A549 (cell line): Measurements from ENCODE around the gene WDR33. TPM values are rescaled to one million over a fixed set of nuclear protein-coding genes. Genes with fewer than 3 reads are reported as not detected.
A peak's percentile ranks its signal among the peaks of the same experiment; 100 is the strongest.
"Not testable (repeated sequence)": the region's sequence is repeated elsewhere in the genome, so short reads cannot be mapped to it uniquely, and the experiment has no call there.

ENCODE experiments used
- ATAC-seq, 2 experiments: fragments of 200-7000 bp in 1 of 2; fragments of >200 bp in 1 of 2; cut with Nextera tagmentation in 1 of 2; cut with Tn5 transposase in 1 of 2; 3 replicates each; pipeline versions ENCODE4 v1.8.0 to v1.9.1; 2018 to 2020; ENCODE audit warnings: mild to moderate bottlenecking in 1 of 2, moderate library complexity in 1 of 2
- CTCF ChIA-PET: fragments of 300-600 bp; sonication (Branson Sonifier 250); formaldehyde crosslinking; extraction: SDS; loops from one replicate; lab custom pipeline; 2021; ENCODE audit warnings: antibody characterized with exemption, inconsistent platforms; lab: Yijun Ruan, JAX
- POLR2A ChIA-PET: fragments of 350-600 bp; formaldehyde crosslinking; extraction: SDS; loops from one replicate; lab custom pipeline; 2021; ENCODE audit warnings: antibody characterized with exemption, inconsistent platforms; lab: Yijun Ruan, JAX
- DNase-seq, 2 experiments: peaks; one replicate each; pipeline versions ENCODE4 v3.0.0 to v3.0.0-alpha.2; 2011 to 2016; ENCODE audit warnings: low read depth in 1 of 2, low spot score in 1 of 2
- FAIRE-seq: peaks from 2 replicates; lab custom pipeline; 2011; peaks lifted over from hg19 to GRCh38; lab: Jason Lieb, UNC
- H3K27ac ChIP-seq, 2 experiments: fragments of >200 bp; sonication (Bioruptor Twin); formaldehyde crosslinking; 3 replicates each; pipeline ENCODE4 v1.5.1; 2016 to 2017
- H3K4me1 ChIP-seq: fragments of >200 bp; sonication (Bioruptor Twin); formaldehyde crosslinking; 3 replicates; pipeline ENCODE4 v1.6.1; 2016
- H3K4me2 ChIP-seq: fragments of >200 bp; sonication (Bioruptor Twin); formaldehyde crosslinking; 3 replicates; pipeline ENCODE4 v1.6.1; 2016
- H3K4me3 ChIP-seq: fragments of >200 bp; sonication (Bioruptor Twin); formaldehyde crosslinking; 3 replicates; pipeline ENCODE4 v1.5.1; 2016
- H3K9me3 ChIP-seq: fragments of >200 bp; sonication (Bioruptor Twin); formaldehyde crosslinking; 3 replicates; pipeline ENCODE4 v1.6.1; 2016
- CEBPB ChIP-seq, 2 experiments: fragments of >200 bp in 1 of 2; sonication (Bioruptor Twin) in 1 of 2; formaldehyde crosslinking in 1 of 2; IDR thresholded peaks; 2 replicates each; pipeline ENCODE4 v1.6.1; 2012 to 2016
- CHD2 ChIP-seq: fragments of 150-350 bp; IDR thresholded peaks from 2 replicates; pipeline ENCODE4 v1.6.1; 2014; ENCODE audit warnings: low read length; ENCODE audit not compliant: partially characterized antibody
- FOSL2 ChIP-seq, 2 experiments: fragments of 450-650 bp in 1 of 2; fragments of >200 bp in 1 of 2; sonication (Bioruptor Twin) in 1 of 2; formaldehyde crosslinking; IDR thresholded peaks; 2 replicates each; pipeline versions ENCODE4 v1.5.0 to v1.6.1; 2016 to 2020; ENCODE audit warnings: mild to moderate bottlenecking in 1 of 2, moderate library complexity in 1 of 2
- FOXS1 ChIP-seq: fragments of 250-450 bp; sonication (Bioruptor Pico); IDR thresholded peaks from 2 replicates; pipeline ENCODE4 v1.5.0; 2020; ENCODE audit warnings: mild to moderate bottlenecking, moderate library complexity
- HDAC2 ChIP-seq: fragments of 200-600 bp; sonication (generic); IDR thresholded peaks from 2 replicates; pipeline ENCODE4 v1.6.1; 2016
- HEYL ChIP-seq: fragments of 250-450 bp; sonication (Bioruptor Pico); IDR thresholded peaks from 2 replicates; pipeline ENCODE4 v1.8.0; 2021; ENCODE audit warnings: mild to moderate bottlenecking, moderate library complexity
- HOXA7 ChIP-seq: fragments of 250-450 bp; sonication (Bioruptor Pico); IDR thresholded peaks from 2 replicates; pipeline ENCODE4 v1.5.0; 2020; ENCODE audit warnings: mild to moderate bottlenecking, moderate library complexity
- MAFK ChIP-seq: fragments of 450-650 bp; IDR thresholded peaks from 2 replicates; pipeline ENCODE4 v1.6.1; 2014; ENCODE audit not compliant: partially characterized antibody
- MAZ ChIP-seq: fragments of 150-350 bp; IDR thresholded peaks from 2 replicates; pipeline ENCODE4 v1.6.1; 2014; ENCODE audit warnings: antibody characterized with exemption, low read depth, low read length, borderline replicate concordance
- POLR2A ChIP-seq: IDR thresholded peaks from 2 replicates; pipeline ENCODE4 v1.6.1; 2012; ENCODE audit warnings: mild to moderate bottlenecking, low read length
- POLR2AphosphoS2 ChIP-seq: conservative IDR thresholded peaks from 2 replicates; pipeline ENCODE4 v1.6.1; 2012; ENCODE audit warnings: low read length, improper control_type of control experiment, inconsistent platforms
- TFCP2L1 ChIP-seq: fragments of 250-450 bp; sonication (Bioruptor Pico); IDR thresholded peaks from 2 replicates; pipeline ENCODE4 v1.5.0; 2021; ENCODE audit warnings: mild to moderate bottlenecking
- ZNF302 ChIP-seq: fragments of 250-450 bp; sonication (Bioruptor Pico); IDR thresholded peaks from 2 replicates; pipeline ENCODE4 v1.9.0; 2021; ENCODE audit warnings: inconsistent platforms, mild to moderate bottlenecking, moderate library complexity
- WGBS: methylation state at CpG from one replicate; pipeline ENCODE4 v1.1.6; 2017; ENCODE audit errors: missing lambda C conversion rate; 5-methylcytosine and 5-hydroxymethylcytosine counted together
- polyA plus RNA-seq, 4 experiments: library from polyadenylated mRNA; depleted of rRNA in 3 of 4; stranded (reverse); fragments of >200 nt; fragmentation: RNase III in 1 of 4; extraction: RNeasy Plus Mini Kit Qiagen cat#74134 plus additional on column Dnase treatment in 1 of 4; gene quantifications; 2 replicates in 3 of 4; 3 replicates in 1 of 4; pipeline ENCODE4 v1.2.3, GENCODE V29; 2011 to 2017
- TF ChIP-seq, protein P1 (sequence below): fragments of >200 bp; sonication (Bioruptor Twin); formaldehyde crosslinking; IDR thresholded peaks from 2 replicates; pipeline ENCODE4 v1.6.1; 2016
- TF ChIP-seq, protein P2 (sequence below): fragments of >200 bp; sonication (Bioruptor Twin); formaldehyde crosslinking; IDR thresholded peaks from 3 replicates; pipeline ENCODE4 v1.5.1; 2016
- TF ChIP-seq, protein P3 (sequence below): fragments of 200-600 bp; sonication (generic); IDR thresholded peaks from 2 replicates; pipeline ENCODE4 v1.6.1; 2016; ENCODE audit warnings: antibody characterized with exemption, mild to moderate bottlenecking, moderate library complexity
- TF ChIP-seq, protein P4 (sequence below): IDR thresholded peaks from 2 replicates; pipeline ENCODE4 v1.6.1; 2012

The WDR33 gene
- polyA plus RNA-seq, 2 of the 4 experiments (the other 2 are of a cell fraction) = 21.3 to 67.1 TPM

DNA sequence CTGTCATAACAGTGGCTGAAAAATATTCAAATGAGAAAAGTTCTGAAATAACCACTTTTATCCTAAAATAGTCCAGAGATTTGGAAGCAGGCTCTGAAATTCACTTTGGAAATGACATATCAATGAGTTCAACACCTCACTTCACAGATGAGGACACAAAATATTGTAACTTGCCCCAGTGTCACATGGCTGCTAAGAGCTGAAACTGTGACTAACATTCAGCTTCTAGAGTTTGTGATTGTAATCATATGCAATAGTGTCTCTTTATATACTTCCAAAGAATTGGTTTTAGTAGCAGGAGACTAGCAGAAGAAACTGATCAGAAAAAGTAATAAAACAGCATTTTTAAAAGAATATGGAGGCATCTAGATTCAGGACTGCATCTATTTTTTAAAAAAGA lies 57.6 kb downstream of the WDR33 start:
- DNase-seq = no peak

DNA sequence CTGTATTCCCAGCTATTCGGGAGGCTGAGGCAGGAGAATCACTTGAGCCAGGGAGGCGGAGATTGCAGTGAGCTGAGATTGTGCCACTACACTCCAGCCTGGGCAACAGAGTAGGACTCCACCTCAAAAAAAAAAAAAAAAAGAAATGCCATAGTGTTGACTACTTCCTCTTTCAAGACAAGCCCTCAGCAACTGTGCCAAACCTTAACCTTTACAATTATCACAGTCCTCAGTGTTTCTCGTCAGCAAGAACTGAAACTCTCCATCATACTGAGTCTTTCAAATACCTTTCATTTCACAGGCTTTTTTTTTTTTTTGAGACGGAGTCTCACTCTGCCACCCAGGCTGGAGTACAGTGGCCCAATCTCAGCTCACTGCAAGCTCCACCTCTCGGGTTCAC lies 61.4 kb downstream of the WDR33 start:
- H3K9me3 ChIP-seq, H3K4me3 ChIP-seq, H3K4me2 ChIP-seq, POLR2A ChIA-PET, DNase-seq, H3K27ac ChIP-seq, H3K4me1 ChIP-seq, FAIRE-seq: not testable (repeated sequence)
- CTCF ChIA-PET = interaction anchor here (1.3 to 1.4 kb wide), 3 partner anchors 9 to 45 kb away, joined by 3 to 5 read pairs (median 3); no protein-coding TSS in a partner anchor
- peak in 1 of 2 experiments; percentile 55; a peak in 3 of 6 replicates for ATAC-seq
- WGBS = 90% methylated on average over 5 of the region's 5 CpGs

More for the DNA sequence above, 57.6 kb downstream of the WDR33 start:
- Histone ChIP-seq H3K4me2 (no peak overlapping the region), H3K4me3 (no peak overlapping the region), H3K4me1 (peaks cover 5% of the 10 kb centered on the region; the same call in 1 of the 3 replicates), H3K9me3 (no peaks in the 10 kb centered on the region), H3K27ac (no peak overlapping the region)
- POLR2A ChIA-PET = no interaction called here
- TF ChIP-seq HEYL (CRISPR knock-in tag) (no peak), CHD2 (no peak), FOSL2 (IDR thresholded peaks at IDR 0.05) (no peak), FOSL2 (CRISPR knock-in tag; IDR thresholded peaks at IDR 0.05) (no peak)
- TF ChIP-seq, protein P1, sequence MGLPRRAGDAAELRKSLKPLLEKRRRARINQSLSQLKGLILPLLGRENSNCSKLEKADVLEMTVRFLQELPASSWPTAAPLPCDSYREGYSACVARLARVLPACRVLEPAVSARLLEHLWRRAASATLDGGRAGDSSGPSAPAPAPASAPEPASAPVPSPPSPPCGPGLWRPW = no peak
- CTCF ChIA-PET = no interaction called here
- FAIRE-seq (no peak), ATAC-seq (no peak)

DNA sequence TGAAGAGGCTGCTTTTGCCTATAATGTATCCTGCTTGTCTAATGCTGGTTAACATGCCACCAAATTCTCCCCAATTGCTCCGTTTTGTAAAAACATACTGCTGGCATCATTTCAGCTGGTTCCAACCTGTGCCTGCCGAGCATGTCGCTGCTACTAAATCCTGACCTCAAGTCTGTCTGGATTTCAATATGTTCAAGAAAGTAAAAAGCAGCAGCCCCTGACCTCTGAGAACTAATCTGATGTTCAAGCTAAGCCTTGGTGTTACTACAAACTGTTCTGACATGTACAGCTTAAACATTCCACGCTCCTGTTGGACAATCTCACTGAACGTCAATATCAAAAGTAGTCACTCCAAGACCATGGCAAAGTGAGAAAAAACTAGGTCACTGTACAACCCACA lies 63.4 kb downstream of the WDR33 start:
- 93% methylated on average over 5 of the region's 5 CpGs for WGBS
- H3K4me3 ChIP-seq = no peak overlapping the region
- TF ChIP-seq MAZ = no peak
- no peak for TF ChIP-seq HOXA7
- no peak for TF ChIP-seq FOSL2 (IDR thresholded peaks at IDR 0.05)
- no peak for TF ChIP-seq FOSL2 (CRISPR knock-in tag; IDR thresholded peaks at IDR 0.05)
- no peak for TF ChIP-seq POLR2AphosphoS2
- TF ChIP-seq, protein P2, sequence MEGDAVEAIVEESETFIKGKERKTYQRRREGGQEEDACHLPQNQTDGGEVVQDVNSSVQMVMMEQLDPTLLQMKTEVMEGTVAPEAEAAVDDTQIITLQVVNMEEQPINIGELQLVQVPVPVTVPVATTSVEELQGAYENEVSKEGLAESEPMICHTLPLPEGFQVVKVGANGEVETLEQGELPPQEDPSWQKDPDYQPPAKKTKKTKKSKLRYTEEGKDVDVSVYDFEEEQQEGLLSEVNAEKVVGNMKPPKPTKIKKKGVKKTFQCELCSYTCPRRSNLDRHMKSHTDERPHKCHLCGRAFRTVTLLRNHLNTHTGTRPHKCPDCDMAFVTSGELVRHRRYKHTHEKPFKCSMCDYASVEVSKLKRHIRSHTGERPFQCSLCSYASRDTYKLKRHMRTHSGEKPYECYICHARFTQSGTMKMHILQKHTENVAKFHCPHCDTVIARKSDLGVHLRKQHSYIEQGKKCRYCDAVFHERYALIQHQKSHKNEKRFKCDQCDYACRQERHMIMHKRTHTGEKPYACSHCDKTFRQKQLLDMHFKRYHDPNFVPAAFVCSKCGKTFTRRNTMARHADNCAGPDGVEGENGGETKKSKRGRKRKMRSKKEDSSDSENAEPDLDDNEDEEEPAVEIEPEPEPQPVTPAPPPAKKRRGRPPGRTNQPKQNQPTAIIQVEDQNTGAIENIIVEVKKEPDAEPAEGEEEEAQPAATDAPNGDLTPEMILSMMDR = no peak
- no peak for TF ChIP-seq FOXS1
- TF ChIP-seq, protein P3, sequence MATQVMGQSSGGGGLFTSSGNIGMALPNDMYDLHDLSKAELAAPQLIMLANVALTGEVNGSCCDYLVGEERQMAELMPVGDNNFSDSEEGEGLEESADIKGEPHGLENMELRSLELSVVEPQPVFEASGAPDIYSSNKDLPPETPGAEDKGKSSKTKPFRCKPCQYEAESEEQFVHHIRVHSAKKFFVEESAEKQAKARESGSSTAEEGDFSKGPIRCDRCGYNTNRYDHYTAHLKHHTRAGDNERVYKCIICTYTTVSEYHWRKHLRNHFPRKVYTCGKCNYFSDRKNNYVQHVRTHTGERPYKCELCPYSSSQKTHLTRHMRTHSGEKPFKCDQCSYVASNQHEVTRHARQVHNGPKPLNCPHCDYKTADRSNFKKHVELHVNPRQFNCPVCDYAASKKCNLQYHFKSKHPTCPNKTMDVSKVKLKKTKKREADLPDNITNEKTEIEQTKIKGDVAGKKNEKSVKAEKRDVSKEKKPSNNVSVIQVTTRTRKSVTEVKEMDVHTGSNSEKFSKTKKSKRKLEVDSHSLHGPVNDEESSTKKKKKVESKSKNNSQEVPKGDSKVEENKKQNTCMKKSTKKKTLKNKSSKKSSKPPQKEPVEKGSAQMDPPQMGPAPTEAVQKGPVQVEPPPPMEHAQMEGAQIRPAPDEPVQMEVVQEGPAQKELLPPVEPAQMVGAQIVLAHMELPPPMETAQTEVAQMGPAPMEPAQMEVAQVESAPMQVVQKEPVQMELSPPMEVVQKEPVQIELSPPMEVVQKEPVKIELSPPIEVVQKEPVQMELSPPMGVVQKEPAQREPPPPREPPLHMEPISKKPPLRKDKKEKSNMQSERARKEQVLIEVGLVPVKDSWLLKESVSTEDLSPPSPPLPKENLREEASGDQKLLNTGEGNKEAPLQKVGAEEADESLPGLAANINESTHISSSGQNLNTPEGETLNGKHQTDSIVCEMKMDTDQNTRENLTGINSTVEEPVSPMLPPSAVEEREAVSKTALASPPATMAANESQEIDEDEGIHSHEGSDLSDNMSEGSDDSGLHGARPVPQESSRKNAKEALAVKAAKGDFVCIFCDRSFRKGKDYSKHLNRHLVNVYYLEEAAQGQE = no peak
- TF ChIP-seq MAFK = no peak
- TF ChIP-seq CEBPB (IDR thresholded peaks at IDR 0.05) = no peak
- TF ChIP-seq, protein P4, sequence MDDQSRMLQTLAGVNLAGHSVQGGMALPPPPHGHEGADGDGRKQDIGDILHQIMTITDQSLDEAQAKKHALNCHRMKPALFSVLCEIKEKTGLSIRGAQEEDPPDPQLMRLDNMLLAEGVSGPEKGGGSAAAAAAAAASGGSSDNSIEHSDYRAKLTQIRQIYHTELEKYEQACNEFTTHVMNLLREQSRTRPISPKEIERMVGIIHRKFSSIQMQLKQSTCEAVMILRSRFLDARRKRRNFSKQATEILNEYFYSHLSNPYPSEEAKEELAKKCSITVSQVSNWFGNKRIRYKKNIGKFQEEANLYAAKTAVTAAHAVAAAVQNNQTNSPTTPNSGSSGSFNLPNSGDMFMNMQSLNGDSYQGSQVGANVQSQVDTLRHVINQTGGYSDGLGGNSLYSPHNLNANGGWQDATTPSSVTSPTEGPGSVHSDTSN = no peak
- TF ChIP-seq ZNF302 = no peak
- no peak for TF ChIP-seq HDAC2
- no peak for TF ChIP-seq TFCP2L1 (CRISPR knock-in tag)
- no peak for TF ChIP-seq POLR2A
- H3K27ac ChIP-seq = no peak overlapping the region
- peaks cover 8% of the 10 kb centered on the region; the same call in 1 of the 3 replicates for H3K4me1 ChIP-seq
- H3K4me2 ChIP-seq = no peak overlapping the region
- DNase-seq = no peak
- ATAC-seq = no peak
- ChIA-PET POLR2A (no interaction called here), CTCF (interaction anchor here (0.8 kb wide), 1 partner anchor 52 kb away, joined by 4 read pairs; no protein-coding TSS in a partner anchor)
- H3K9me3 ChIP-seq = no peaks in the 10 kb centered on the region
- no peak for FAIRE-seq
